Measurements from ENCODE around the gene KLF16.

DNA sequence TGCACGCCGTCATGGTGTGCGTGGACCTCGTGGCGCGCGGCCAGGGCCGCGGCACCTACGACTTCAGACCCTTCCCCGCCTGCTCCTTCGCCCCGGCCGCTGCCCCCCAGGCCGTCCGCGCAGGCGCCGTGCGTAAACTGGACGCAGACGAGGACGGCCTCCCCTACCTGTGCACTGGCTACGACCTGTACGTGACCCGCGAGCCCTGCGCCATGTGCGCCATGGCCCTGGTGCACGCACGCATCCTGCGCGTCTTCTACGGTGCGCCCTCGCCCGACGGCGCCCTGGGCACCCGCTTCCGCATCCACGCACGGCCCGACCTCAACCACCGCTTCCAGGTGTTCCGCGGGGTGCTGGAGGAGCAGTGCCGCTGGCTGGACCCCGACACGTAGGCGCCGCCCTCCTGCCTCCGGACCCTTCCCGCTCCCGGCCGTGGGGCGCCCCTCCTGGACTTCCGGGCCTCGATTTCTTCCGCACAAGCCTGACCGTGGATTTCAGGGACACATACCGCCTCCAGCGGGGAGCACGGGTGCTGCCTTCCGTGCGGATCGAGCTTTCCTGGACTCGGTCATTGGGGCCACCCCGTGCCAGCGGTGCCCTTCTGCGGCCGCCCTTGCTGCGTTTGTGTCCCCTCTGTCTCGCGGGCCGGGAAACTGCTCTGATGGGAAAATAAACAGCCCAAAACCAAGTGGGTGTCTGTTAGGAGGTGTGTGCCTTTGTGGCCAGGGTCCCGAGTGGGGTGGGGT, 49.6 kb upstream of the KLF16 start:
- TF ChIP-seq GATA2 (IDR thresholded peaks at IDR 0.05; ENCODE audit: low read depth, low read length) (no peak), GATA3 (IDR thresholded peaks at IDR 0.05; ENCODE audit: low read depth, low read length) (no peak)
